Liver (tissue), 9 donors: ENCODE data around the gene OBI1. TPM values are rescaled to one million over a fixed set of nuclear protein-coding genes. Genes with fewer than 3 reads are reported as not detected.

Source experiments
- DNase-seq: peaks from one replicate; pipeline ENCODE4 v3.0.0-alpha.2; 2017; ENCODE audit warnings: low spot score
- H3K27ac ChIP-seq, 2 donors: one replicate each; pipeline ENCODE4 v1.7.0; 2013; ENCODE audit warnings: inconsistent platforms in 2 of 2, low read length in 2 of 2, control low read depth in 1 of 2, low read depth in 1 of 2, mild to moderate bottlenecking in 1 of 2
- H3K27me3 ChIP-seq, 4 donors: one replicate each; pipeline versions ENCODE4 v1.6.1 to v1.7.0; 2013; ENCODE audit warnings: low read length in 3 of 4, inconsistent platforms in 1 of 4, mild to moderate bottlenecking in 1 of 4, moderate library complexity in 1 of 4; ENCODE audit not compliant: control insufficient read depth in 4 of 4, insufficient read depth in 4 of 4
- H3K36me3 ChIP-seq, 4 donors: one replicate each; pipeline versions ENCODE4 v1.6.1 to v1.7.0; 2013; ENCODE audit warnings: low read length in 3 of 4, mild to moderate bottlenecking in 3 of 4, low read depth in 1 of 4, moderate library complexity in 1 of 4; ENCODE audit not compliant: control insufficient read depth in 4 of 4, insufficient read depth in 3 of 4
- H3K4me1 ChIP-seq, 4 donors: one replicate each; pipeline versions ENCODE4 v1.6.1 to v1.7.0; 2013; ENCODE audit warnings: low read length in 3 of 4, mild to moderate bottlenecking in 3 of 4, moderate library complexity in 1 of 4; ENCODE audit not compliant: control insufficient read depth in 4 of 4, insufficient read depth in 4 of 4
- H3K4me3 ChIP-seq, 3 donors: one replicate each; pipeline versions ENCODE4 v1.6.1 to v1.7.0; 2013; ENCODE audit warnings: low read length in 3 of 3, control low read depth in 1 of 3, low read depth in 1 of 3, mild to moderate bottlenecking in 1 of 3
- H3K9ac ChIP-seq, 2 donors: one replicate each; pipeline ENCODE4 v1.7.0; 2013; ENCODE audit warnings: low read length in 2 of 2, mild to moderate bottlenecking in 2 of 2, moderate library complexity in 2 of 2, control low read depth in 1 of 2, low read depth in 1 of 2
- H3K9me3 ChIP-seq, 4 donors: one replicate each; pipeline versions ENCODE4 v1.6.1 to v1.7.0; 2013; ENCODE audit warnings: low read length in 3 of 4; ENCODE audit not compliant: control insufficient read depth in 4 of 4
- EGR1 ChIP-seq, 2 donors: IDR thresholded peaks; 2 replicates each; pipeline ENCODE4 v1.6.1; 2016 to 2018; ENCODE audit warnings: antibody characterized with exemption in 2 of 2, low read depth in 2 of 2
- FOXA1 ChIP-seq: IDR thresholded peaks from 2 replicates; pipeline ENCODE4 v1.6.1; 2016; ENCODE audit warnings: antibody characterized with exemption
- GABPA ChIP-seq, 2 donors: IDR thresholded peaks in 1 of 2; conservative IDR thresholded peaks in 1 of 2; 2 replicates each; pipeline ENCODE4 v1.6.1; 2016; ENCODE audit warnings: antibody characterized with exemption in 2 of 2, mild to moderate bottlenecking in 1 of 2, moderate library complexity in 1 of 2
- JUND ChIP-seq, 2 donors: IDR thresholded peaks; 2 replicates each; pipeline ENCODE4 v1.6.1; 2016; ENCODE audit warnings: antibody characterized with exemption in 2 of 2
- RAD21 ChIP-seq, 2 donors: IDR thresholded peaks; 2 replicates each; pipeline ENCODE4 v1.6.1; 2016; ENCODE audit warnings: antibody characterized with exemption in 2 of 2, mild to moderate bottlenecking in 2 of 2
- RXRA ChIP-seq, 2 donors: IDR thresholded peaks; 2 replicates each; pipeline ENCODE4 v1.6.1; 2017 to 2018; ENCODE audit warnings: antibody characterized with exemption in 2 of 2, mild to moderate bottlenecking in 1 of 2
- SP1 ChIP-seq: IDR thresholded peaks from 2 replicates; pipeline ENCODE4 v1.6.1; 2018; ENCODE audit warnings: antibody characterized with exemption, mild to moderate bottlenecking
- WGBS: extraction: QIAGEN DNeasy Blood & Tissue Kit; methylation state at CpG from one replicate; pipeline ENCODE4 v1.1.7; 2013; 5-methylcytosine and 5-hydroxymethylcytosine counted together
- polyA plus RNA-seq, 2 donors: library from polyadenylated mRNA; stranded (reverse) in 1 of 2; unstranded in 1 of 2; fragments of 200-250 nt in 1 of 2; fragments of >200 nt in 1 of 2; fragmentation: Nextera tagmentation in 1 of 2; extraction: Ambion mirVana in 1 of 2; gene quantifications; one replicate each; pipeline versions ENCODE4 v1.2.1 to v1.2.3, GENCODE V29; 2013 to 2015
- total RNA-seq, 2 donors: library from RNA; depleted of rRNA; stranded (reverse); fragments of >200 nt; gene quantifications; one replicate each; pipeline ENCODE4 v1.2.3, GENCODE V29; 2014
- TF ChIP-seq, protein P1 (sequence below): IDR thresholded peaks from 2 replicates; pipeline ENCODE4 v1.6.1; 2016; ENCODE audit warnings: antibody characterized with exemption
- TF ChIP-seq, protein P2 (sequence below): IDR thresholded peaks from 2 replicates; pipeline ENCODE4 v1.6.1; 2016; ENCODE audit warnings: antibody characterized with exemption
- TF ChIP-seq, protein P3 (sequence below): IDR thresholded peaks from 2 replicates; pipeline ENCODE4 v1.6.1; 2016; ENCODE audit warnings: antibody characterized with exemption
- TF ChIP-seq, protein P4 (sequence below): fragments of 150-350 bp; IDR thresholded peaks from 2 replicates; pipeline ENCODE4 v1.5.1; 2017; ENCODE audit warnings: improper control_type of control experiment, low read depth, low read length; ENCODE audit not compliant: missing input control
- TF ChIP-seq, protein P5 (sequence below): IDR thresholded peaks from 2 replicates; pipeline ENCODE4 v1.6.1; 2016; ENCODE audit warnings: antibody characterized with exemption, mild to moderate bottlenecking
- donor health status: healthy.
- donor health status: healthy.
- donor health status: healthy.
- donor health status: healthy.
- donor health status: healthy.

OBI1 gene
- total and polyA plus RNA-seq, 4 donors, result 1.7 to 8.9 (median 3.0) TPM

DNA sequence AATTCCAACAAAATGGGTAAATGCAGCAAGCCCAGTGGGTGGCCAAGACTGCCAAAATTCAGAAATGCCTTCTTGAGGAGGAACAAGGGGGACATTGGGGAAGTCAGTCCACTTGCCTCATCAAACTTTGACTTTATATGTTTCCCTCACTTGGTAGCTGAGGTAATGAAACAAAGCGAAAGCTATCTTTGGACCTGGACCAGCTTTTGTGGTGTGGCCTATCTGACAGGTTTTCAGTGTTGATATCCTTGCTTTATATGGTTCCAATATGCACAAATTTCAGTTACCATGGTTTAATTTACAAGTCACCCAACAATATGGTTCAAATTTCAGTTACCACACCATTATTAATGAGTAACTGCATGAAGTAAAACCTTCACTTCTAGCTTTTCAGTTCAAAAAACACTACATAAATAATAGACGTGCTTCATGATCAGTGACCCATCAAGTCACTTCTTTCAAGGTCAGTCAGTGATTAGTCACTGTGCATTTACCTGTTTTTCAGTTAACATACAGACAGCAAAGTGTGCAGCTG is 38.0 kb downstream of the OBI1 start:
- Histone ChIP-seq H3K36me3 (peaks cover 2 to 18% (median 9%) of the 10 kb centered on the region in 4 donors), H3K9ac (no peak overlapping the region), H3K9me3 (no peaks in the 10 kb centered on the region), H3K27ac (no peak overlapping the region), H3K4me3 (no peak overlapping the region), H3K4me1 (no peaks in the 10 kb centered on the region), H3K27me3 (no peaks in the 10 kb centered on the region)
- DNase-seq, result no peak
- TF ChIP-seq RXRA (IDR thresholded peaks at IDR 0.05), result no peak
- TF ChIP-seq, protein P1, sequence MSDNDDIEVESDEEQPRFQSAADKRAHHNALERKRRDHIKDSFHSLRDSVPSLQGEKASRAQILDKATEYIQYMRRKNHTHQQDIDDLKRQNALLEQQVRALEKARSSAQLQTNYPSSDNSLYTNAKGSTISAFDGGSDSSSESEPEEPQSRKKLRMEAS, result no peak
- no peak for TF ChIP-seq RAD21 (IDR thresholded peaks at IDR 0.05)
- TF ChIP-seq, protein P2, sequence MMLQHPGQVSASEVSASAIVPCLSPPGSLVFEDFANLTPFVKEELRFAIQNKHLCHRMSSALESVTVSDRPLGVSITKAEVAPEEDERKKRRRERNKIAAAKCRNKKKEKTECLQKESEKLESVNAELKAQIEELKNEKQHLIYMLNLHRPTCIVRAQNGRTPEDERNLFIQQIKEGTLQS, result no peak
- TF ChIP-seq, protein P3, sequence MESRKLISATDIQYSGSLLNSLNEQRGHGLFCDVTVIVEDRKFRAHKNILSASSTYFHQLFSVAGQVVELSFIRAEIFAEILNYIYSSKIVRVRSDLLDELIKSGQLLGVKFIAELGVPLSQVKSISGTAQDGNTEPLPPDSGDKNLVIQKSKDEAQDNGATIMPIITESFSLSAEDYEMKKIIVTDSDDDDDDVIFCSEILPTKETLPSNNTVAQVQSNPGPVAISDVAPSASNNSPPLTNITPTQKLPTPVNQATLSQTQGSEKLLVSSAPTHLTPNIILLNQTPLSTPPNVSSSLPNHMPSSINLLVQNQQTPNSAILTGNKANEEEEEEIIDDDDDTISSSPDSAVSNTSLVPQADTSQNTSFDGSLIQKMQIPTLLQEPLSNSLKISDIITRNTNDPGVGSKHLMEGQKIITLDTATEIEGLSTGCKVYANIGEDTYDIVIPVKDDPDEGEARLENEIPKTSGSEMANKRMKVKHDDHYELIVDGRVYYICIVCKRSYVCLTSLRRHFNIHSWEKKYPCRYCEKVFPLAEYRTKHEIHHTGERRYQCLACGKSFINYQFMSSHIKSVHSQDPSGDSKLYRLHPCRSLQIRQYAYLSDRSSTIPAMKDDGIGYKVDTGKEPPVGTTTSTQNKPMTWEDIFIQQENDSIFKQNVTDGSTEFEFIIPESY, result no peak
- TF ChIP-seq FOXA1, result no peak
- 95% methylated on average over 2 of the region's 2 CpGs for WGBS

DNA sequence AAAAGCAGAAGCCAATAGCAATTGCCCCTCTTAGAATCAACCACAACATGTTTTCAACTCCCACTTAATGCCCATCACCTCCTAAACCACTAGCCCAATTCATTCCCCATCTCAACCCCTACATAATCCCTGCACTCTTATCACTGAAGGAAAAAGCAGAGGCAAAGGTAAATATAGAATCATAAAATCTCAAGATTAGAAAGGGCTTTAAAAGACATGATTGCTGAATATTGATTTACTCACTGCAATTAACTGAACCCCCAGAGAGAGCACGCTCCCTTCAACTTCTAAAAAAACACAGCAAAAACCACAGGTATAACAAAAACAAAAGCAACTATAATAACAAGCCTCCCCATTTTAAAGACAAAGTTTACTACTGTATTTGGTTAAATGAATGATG is 40.5 kb downstream of the OBI1 start:
- no peak overlapping the region for H3K9ac ChIP-seq
- H3K4me1 ChIP-seq, result no peaks in the 10 kb centered on the region
- WGBS, result 92% methylated on average over 1 of the region's 1 CpG
- H3K9me3 ChIP-seq, result no peaks in the 10 kb centered on the region
- H3K27ac ChIP-seq, result no peak overlapping the region
- H3K36me3 ChIP-seq, result peaks cover 2 to 24% (median 15%) of the 10 kb centered on the region in 4 donors
- DNase-seq, result no peak
- peaks cover 0 to 2% (median 0%) of the 10 kb centered on the region in 4 donors for H3K27me3 ChIP-seq
- H3K4me3 ChIP-seq, result no peak overlapping the region
- TF ChIP-seq SP1, result no peak
- TF ChIP-seq, protein P4, sequence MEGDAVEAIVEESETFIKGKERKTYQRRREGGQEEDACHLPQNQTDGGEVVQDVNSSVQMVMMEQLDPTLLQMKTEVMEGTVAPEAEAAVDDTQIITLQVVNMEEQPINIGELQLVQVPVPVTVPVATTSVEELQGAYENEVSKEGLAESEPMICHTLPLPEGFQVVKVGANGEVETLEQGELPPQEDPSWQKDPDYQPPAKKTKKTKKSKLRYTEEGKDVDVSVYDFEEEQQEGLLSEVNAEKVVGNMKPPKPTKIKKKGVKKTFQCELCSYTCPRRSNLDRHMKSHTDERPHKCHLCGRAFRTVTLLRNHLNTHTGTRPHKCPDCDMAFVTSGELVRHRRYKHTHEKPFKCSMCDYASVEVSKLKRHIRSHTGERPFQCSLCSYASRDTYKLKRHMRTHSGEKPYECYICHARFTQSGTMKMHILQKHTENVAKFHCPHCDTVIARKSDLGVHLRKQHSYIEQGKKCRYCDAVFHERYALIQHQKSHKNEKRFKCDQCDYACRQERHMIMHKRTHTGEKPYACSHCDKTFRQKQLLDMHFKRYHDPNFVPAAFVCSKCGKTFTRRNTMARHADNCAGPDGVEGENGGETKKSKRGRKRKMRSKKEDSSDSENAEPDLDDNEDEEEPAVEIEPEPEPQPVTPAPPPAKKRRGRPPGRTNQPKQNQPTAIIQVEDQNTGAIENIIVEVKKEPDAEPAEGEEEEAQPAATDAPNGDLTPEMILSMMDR, result no peak
- TF ChIP-seq, protein P1, result no peak
- TF ChIP-seq, protein P2, result no peak
- TF ChIP-seq, protein P5, sequence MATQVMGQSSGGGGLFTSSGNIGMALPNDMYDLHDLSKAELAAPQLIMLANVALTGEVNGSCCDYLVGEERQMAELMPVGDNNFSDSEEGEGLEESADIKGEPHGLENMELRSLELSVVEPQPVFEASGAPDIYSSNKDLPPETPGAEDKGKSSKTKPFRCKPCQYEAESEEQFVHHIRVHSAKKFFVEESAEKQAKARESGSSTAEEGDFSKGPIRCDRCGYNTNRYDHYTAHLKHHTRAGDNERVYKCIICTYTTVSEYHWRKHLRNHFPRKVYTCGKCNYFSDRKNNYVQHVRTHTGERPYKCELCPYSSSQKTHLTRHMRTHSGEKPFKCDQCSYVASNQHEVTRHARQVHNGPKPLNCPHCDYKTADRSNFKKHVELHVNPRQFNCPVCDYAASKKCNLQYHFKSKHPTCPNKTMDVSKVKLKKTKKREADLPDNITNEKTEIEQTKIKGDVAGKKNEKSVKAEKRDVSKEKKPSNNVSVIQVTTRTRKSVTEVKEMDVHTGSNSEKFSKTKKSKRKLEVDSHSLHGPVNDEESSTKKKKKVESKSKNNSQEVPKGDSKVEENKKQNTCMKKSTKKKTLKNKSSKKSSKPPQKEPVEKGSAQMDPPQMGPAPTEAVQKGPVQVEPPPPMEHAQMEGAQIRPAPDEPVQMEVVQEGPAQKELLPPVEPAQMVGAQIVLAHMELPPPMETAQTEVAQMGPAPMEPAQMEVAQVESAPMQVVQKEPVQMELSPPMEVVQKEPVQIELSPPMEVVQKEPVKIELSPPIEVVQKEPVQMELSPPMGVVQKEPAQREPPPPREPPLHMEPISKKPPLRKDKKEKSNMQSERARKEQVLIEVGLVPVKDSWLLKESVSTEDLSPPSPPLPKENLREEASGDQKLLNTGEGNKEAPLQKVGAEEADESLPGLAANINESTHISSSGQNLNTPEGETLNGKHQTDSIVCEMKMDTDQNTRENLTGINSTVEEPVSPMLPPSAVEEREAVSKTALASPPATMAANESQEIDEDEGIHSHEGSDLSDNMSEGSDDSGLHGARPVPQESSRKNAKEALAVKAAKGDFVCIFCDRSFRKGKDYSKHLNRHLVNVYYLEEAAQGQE, result no peak
- TF ChIP-seq GABPA (IDR thresholded peaks at IDR 0.05 in 1 of 2, conservative IDR thresholded peaks at IDR 0.05 in 1 of 2), result no peak
- TF ChIP-seq JUND (IDR thresholded peaks at IDR 0.05), result no peak
- no peak for TF ChIP-seq EGR1 (IDR thresholded peaks at IDR 0.05; ENCODE audit: low read depth in 2 of 2)
